K562 (cell line): ENCODE measurements around the gene ASPG. TPM values are rescaled to one million over a fixed set of nuclear protein-coding genes. Genes with fewer than 3 reads are reported as not detected.
A peak's percentile ranks its signal among the peaks of the same experiment; 100 is the strongest.

Experiments used
- CAMTA2 ChIP-seq: fragments of 250-450 bp; sonication (Bioruptor Pico); conservative IDR thresholded peaks from 2 replicates; pipeline ENCODE4 v1.5.1; 2022
- COPS2 ChIP-seq: fragments of 450-650 bp; conservative IDR thresholded peaks from 2 replicates; pipeline ENCODE4 v1.6.1; 2016; ENCODE audit warnings: mild to moderate bottlenecking, moderate library complexity
- HLTF ChIP-seq: fragments of 450-650 bp; IDR thresholded peaks from 2 replicates; pipeline ENCODE4 v1.6.1; 2016
- MCM5 ChIP-seq: fragments of 450-650 bp; IDR thresholded peaks from 2 replicates; pipeline ENCODE4 v1.6.1; 2016; ENCODE audit warnings: low read depth
- MED1 ChIP-seq: sonication (generic); formaldehyde crosslinking; IDR thresholded peaks from 2 replicates; pipeline ENCODE4 v1.8.1; 2023; ENCODE audit warnings: missing genetic modification reagents, borderline replicate concordance
- NCOA6 ChIP-seq: fragments of 450-650 bp; IDR thresholded peaks from 2 replicates; pipeline ENCODE4 v1.6.1; 2017; ENCODE audit warnings: mild to moderate bottlenecking
- POU5F1 ChIP-seq: fragments of 150-350 bp; IDR thresholded peaks from 2 replicates; pipeline ENCODE4 v1.6.1; 2014; ENCODE audit warnings: borderline replicate concordance, low read length, low read depth, mild to moderate bottlenecking; ENCODE audit not compliant: partially characterized antibody
- RAD21 ChIP-seq, 2 experiments: fragments of 250-450 bp in 1 of 2; fragments of 450-650 bp in 1 of 2; sonication (Bioruptor Pico) in 1 of 2; formaldehyde crosslinking in 1 of 2; IDR thresholded peaks in 1 of 2; conservative IDR thresholded peaks in 1 of 2; 2 replicates each; pipeline versions ENCODE4 v1.4.0 to v1.8.0; 2020 to 2022; ENCODE audit warnings: mild to moderate bottlenecking in 2 of 2, moderate library complexity in 1 of 2
- TEAD1 ChIP-seq, 2 experiments: fragments of 450-650 bp in 1 of 2; sonication (generic) in 1 of 2; formaldehyde crosslinking; IDR thresholded peaks; 2 replicates each; pipeline versions ENCODE4 v1.4.0 to v1.8.0; 2020 to 2022; ENCODE audit warnings: mild to moderate bottlenecking in 2 of 2, missing genetic modification reagents in 1 of 2
- ZFP36 ChIP-seq: fragments of 150-350 bp; IDR thresholded peaks from 2 replicates; pipeline ENCODE4 v1.6.1; 2018; ENCODE audit warnings: low read length, low read depth; ENCODE audit not compliant: partially characterized antibody
- ZNF253 ChIP-seq: fragments of 250-450 bp; sonication (Bioruptor Pico); conservative IDR thresholded peaks from 2 replicates; pipeline ENCODE4 v1.6.1; 2021; ENCODE audit warnings: mild to moderate bottlenecking
- ZNF639 ChIP-seq, 2 experiments: fragments of 200-800 bp in 1 of 2; sonication (Bioruptor generic) in 1 of 2; sonication (generic) in 1 of 2; formaldehyde crosslinking in 1 of 2; IDR thresholded peaks in 1 of 2; conservative IDR thresholded peaks in 1 of 2; 2 replicates each; pipeline versions ENCODE4 v1.5.0 to v1.6.1; 2016 to 2020; ENCODE audit warnings: missing compliant biosample characterization in 1 of 2, missing genetic modification characterization in 1 of 2, missing genetic modification reagents in 1 of 2
- polyA plus RNA-seq, 8 experiments: library from polyadenylated mRNA; depleted of rRNA in 4 of 8; stranded (reverse) in 5 of 8; unstranded in 3 of 8; fragments of >200 nt; fragmentation: Nextera tagmentation in 2 of 8; fragmentation: Illumina TruSeq in 1 of 8; extraction: Ambion mirVana in 2 of 8; extraction: Trizol in 1 of 8; gene quantifications; 2 replicates each; pipeline versions ENCODE4 v1.2.1 to v1.2.3, GENCODE V29; 2011 to 2014; ENCODE audit warnings: inconsistent platforms in 1 of 8, missing spikeins in 1 of 8
- total RNA-seq, 7 experiments: library from RNA; depleted of rRNA in 6 of 7; stranded (reverse); fragments of >200 nt in 6 of 7; fragmentation: Illumina TruSeq in 2 of 7; extraction: Trizol in 2 of 7; gene quantifications; 2 replicates each; pipeline versions ENCODE4 v1.2.1 to v1.2.3, GENCODE V29; 2011 to 2021; ENCODE audit warnings: low replicate concordance in 1 of 7
- TF ChIP-seq, protein P1 (sequence below), 2 experiments: fragments of 450-650 bp; formaldehyde crosslinking in 1 of 2; IDR thresholded peaks; 2 replicates each; pipeline versions ENCODE4 v1.4.0 to v1.6.1; 2014 to 2020; ENCODE audit warnings: mild to moderate bottlenecking in 2 of 2, borderline replicate concordance in 1 of 2, low read depth in 1 of 2
- TF ChIP-seq, protein P2 (sequence below): fragments of 250-450 bp; sonication (Bioruptor Pico); IDR thresholded peaks from 2 replicates; pipeline ENCODE4 v1.8.0; 2021; ENCODE audit warnings: moderate library complexity, mild to moderate bottlenecking, inconsistent platforms
- TF ChIP-seq, protein P3 (sequence below): sonication (generic); formaldehyde crosslinking; IDR thresholded peaks from 2 replicates; pipeline ENCODE4 v1.8.0; 2022; ENCODE audit warnings: missing genetic modification reagents, mild to moderate bottlenecking, moderate library complexity, borderline replicate concordance

Gene ASPG
- total and polyA plus RNA-seq, 9 of the 15 experiments (the other 6 are each of a cell fraction or from before 2014, with no cell fraction given): 0.18 TPM; not detected in 8

DNA sequence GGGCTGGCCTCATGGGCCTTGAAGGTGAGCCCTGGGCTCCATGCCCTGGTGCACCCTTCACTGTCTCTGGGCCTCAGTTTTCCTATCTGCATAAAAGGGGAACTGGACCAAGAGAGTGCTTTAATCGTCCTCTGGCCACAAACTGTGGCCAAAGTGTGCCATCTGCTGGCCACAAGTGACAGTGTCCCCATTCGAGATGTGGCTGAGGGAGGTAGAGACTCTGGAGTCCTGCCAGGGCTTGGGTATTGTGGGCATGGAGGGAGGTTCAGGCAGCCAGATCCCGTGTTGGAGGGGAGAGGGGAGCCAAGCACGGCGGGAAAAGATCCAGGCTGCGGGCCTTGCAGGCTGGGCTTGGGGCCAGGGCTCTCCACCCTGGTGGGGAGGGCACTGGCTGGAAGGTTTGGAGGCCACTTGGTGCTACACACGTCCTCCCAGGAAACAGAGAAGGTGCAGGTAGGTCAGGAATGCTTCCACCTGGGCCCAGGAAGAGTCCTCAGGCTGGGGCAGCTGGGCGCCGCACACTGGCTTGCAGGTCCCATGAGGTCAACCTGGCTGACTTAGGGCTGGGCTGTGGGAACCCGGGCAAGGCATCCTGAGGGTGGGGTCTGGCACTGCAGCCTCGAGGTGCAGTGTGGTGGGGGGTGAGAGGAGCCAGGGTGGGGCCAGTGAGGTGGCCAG is 45.6 kb downstream of the ASPG start (continued):
- TF ChIP-seq, protein P1, sequence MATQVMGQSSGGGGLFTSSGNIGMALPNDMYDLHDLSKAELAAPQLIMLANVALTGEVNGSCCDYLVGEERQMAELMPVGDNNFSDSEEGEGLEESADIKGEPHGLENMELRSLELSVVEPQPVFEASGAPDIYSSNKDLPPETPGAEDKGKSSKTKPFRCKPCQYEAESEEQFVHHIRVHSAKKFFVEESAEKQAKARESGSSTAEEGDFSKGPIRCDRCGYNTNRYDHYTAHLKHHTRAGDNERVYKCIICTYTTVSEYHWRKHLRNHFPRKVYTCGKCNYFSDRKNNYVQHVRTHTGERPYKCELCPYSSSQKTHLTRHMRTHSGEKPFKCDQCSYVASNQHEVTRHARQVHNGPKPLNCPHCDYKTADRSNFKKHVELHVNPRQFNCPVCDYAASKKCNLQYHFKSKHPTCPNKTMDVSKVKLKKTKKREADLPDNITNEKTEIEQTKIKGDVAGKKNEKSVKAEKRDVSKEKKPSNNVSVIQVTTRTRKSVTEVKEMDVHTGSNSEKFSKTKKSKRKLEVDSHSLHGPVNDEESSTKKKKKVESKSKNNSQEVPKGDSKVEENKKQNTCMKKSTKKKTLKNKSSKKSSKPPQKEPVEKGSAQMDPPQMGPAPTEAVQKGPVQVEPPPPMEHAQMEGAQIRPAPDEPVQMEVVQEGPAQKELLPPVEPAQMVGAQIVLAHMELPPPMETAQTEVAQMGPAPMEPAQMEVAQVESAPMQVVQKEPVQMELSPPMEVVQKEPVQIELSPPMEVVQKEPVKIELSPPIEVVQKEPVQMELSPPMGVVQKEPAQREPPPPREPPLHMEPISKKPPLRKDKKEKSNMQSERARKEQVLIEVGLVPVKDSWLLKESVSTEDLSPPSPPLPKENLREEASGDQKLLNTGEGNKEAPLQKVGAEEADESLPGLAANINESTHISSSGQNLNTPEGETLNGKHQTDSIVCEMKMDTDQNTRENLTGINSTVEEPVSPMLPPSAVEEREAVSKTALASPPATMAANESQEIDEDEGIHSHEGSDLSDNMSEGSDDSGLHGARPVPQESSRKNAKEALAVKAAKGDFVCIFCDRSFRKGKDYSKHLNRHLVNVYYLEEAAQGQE (IDR thresholded peaks at IDR 0.05; ENCODE audit: borderline replicate concordance): peak; percentile 52; the same call in 1 of the 2 replicates
- TF ChIP-seq, protein P1 (CRISPR knock-in tag; IDR thresholded peaks at IDR 0.05; ENCODE audit: low read depth): no peak
- TF ChIP-seq, protein P2, sequence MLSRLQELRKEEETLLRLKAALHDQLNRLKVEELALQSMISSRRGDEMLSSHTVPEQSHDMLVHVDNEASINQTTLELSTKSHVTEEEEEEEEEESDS (CRISPR knock-in tag): no peak
- no peak for TF ChIP-seq ZNF639 (CRISPR knock-in tag; conservative IDR thresholded peaks at IDR 0.05 in 1 of 2, IDR thresholded peaks at IDR 0.05 in 1 of 2)
- TF ChIP-seq ZFP36: no peak
- TF ChIP-seq RAD21 (CRISPR knock-in tag; conservative IDR thresholded peaks at IDR 0.05 in 1 of 2, IDR thresholded peaks at IDR 0.05 in 1 of 2): peak in 1 of 2 experiments; percentile 63; a peak in 2 of 4 replicates
- TF ChIP-seq COPS2: no peak
- no peak for TF ChIP-seq NCOA6
- no peak for TF ChIP-seq CAMTA2 (CRISPR knock-in tag)
- no peak for TF ChIP-seq MCM5
- TF ChIP-seq TEAD1 (CRISPR knock-in tag; IDR thresholded peaks at IDR 0.05): no peak
- TF ChIP-seq ZNF253: no peak
- TF ChIP-seq, protein P3, sequence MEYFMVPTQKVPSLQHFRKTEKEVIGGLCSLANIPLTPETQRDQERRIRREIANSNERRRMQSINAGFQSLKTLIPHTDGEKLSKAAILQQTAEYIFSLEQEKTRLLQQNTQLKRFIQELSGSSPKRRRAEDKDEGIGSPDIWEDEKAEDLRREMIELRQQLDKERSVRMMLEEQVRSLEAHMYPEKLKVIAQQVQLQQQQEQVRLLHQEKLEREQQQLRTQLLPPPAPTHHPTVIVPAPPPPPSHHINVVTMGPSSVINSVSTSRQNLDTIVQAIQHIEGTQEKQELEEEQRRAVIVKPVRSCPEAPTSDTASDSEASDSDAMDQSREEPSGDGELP (CRISPR knock-in tag): no peak
- no peak for TF ChIP-seq HLTF
- TF ChIP-seq POU5F1: no peak
- no peak for TF ChIP-seq MED1 (CRISPR knock-in tag)
